GM18498 (cell line): ENCODE results near the gene HSF2BP.
"Not testable (repeated sequence)": the region's sequence is repeated elsewhere in the genome, so short reads cannot be mapped to it uniquely, and the experiment has no call there.

Experiments
- ATAC-seq: cut with Tn5 transposase; IDR thresholded peaks from one replicate; pipeline ENCODE4 v1.9.1; 2021; ENCODE audit warnings: mild to moderate bottlenecking, moderate library complexity; ENCODE audit not compliant: unreplicated experiment

The HSF2BP gene

GRCh38 chr21:43659136-43660000 is at the start of gene HSF2BP, which contains the start of gene RRP1B:
TSS of gene HSF2BP (minus strand) at chr21:43659488. CDS start at chr21:43658096, 1,392 bp downstream.
TSS of gene RRP1B (plus strand) at chr21:43659560. CDS start at chr21:43659665, 105 bp downstream.
- peak; percentile 88 for ATAC-seq

- ATAC-seq = no peak
Observed at GRCh38 chr21:43708745-43709381, 49.6 kb upstream of the HSF2BP start.

- no peak for ATAC-seq
Observed at GRCh38 chr21:43707462-43707861, 48.2 kb upstream of the HSF2BP start.

- no peak for ATAC-seq
Observed at GRCh38 chr21:43703035-43703880, 44.0 kb upstream of the HSF2BP start.

GRCh38 chr21:43702785-43703034 is 43.4 kb upstream of the HSF2BP start:
- ATAC-seq = no peak

- no peak for ATAC-seq
Observed at GRCh38 chr21:43701936-43702784, 42.9 kb upstream of the HSF2BP start.

- no peak for ATAC-seq
Observed at GRCh38 chr21:43699933-43700599, 40.8 kb upstream of the HSF2BP start.

GRCh38 chr21:43699492-43699777 is 40.1 kb upstream of the HSF2BP start:
- ATAC-seq = not testable (repeated sequence)

- no peak for ATAC-seq
Observed at GRCh38 chr21:43697758-43698643, 38.7 kb upstream of the HSF2BP start.

GRCh38 chr21:43696214-43696613 is 36.9 kb upstream of the HSF2BP start:
- no peak for ATAC-seq

GRCh38 chr21:43694437-43695079 is 35.3 kb upstream of the HSF2BP start:
- no peak for ATAC-seq

GRCh38 chr21:43693981-43694380 is 34.7 kb upstream of the HSF2BP start:
- ATAC-seq = no peak

GRCh38 chr21:43692949-43693348 is 33.7 kb upstream of the HSF2BP start:
- ATAC-seq = no peak

- no peak for ATAC-seq
Observed at GRCh38 chr21:43691801-43692200, 32.5 kb upstream of the HSF2BP start.

- no peak for ATAC-seq
Observed at GRCh38 chr21:43691086-43691795, 32.0 kb upstream of the HSF2BP start.

GRCh38 chr21:43690346-43690745 is 31.1 kb upstream of the HSF2BP start:
- ATAC-seq = no peak

- no peak for ATAC-seq
Observed at GRCh38 chr21:43689556-43690337, 30.5 kb upstream of the HSF2BP start.
